ENCODE results near the gene LRRC70.

The LRRC70 gene

GRCh38 chr5:62575066-62575465 is 3.6 kb upstream of the LRRC70 start:
- DNase-seq: no peak

- no peak for DNase-seq
Observed at GRCh38 chr5:62575489-62575888, 3.1 kb upstream of the LRRC70 start.

GRCh38 chr5:62576570-62577170 is 1.9 kb upstream of the LRRC70 start:
- DNase-seq: no peak

GRCh38 chr5:62577488-62577887 is 1.1 kb upstream of the LRRC70 start:
- no peak for DNase-seq

GRCh38 chr5:62579761-62580160 is 1.1 kb downstream of the LRRC70 start:
- no peak for DNase-seq

- DNase-seq: no peak
Observed at GRCh38 chr5:62581836-62582597, 3.4 kb downstream of the LRRC70 start.

- DNase-seq: no peak
Observed at GRCh38 chr5:62584391-62584790, 5.8 kb downstream of the LRRC70 start.

- no peak for DNase-seq
Observed at GRCh38 chr5:62585306-62585705, 6.7 kb downstream of the LRRC70 start.

GRCh38 chr5:62585751-62586150 is 7.1 kb downstream of the LRRC70 start:
- no peak for DNase-seq

- DNase-seq: no peak
Observed at GRCh38 chr5:62587737-62588136, 9.1 kb downstream of the LRRC70 start.

GRCh38 chr5:62588668-62589067 is 10.0 kb downstream of the LRRC70 start:
- no peak for DNase-seq

GRCh38 chr5:62589504-62589903 is 10.9 kb downstream of the LRRC70 start:
- DNase-seq: no peak

GRCh38 chr5:62590387-62590786 is 11.8 kb downstream of the LRRC70 start:
- DNase-seq: no peak

GRCh38 chr5:62592558-62592957 is 13.9 kb downstream of the LRRC70 start:
- DNase-seq: no peak

GRCh38 chr5:62593331-62593730 is 14.7 kb downstream of the LRRC70 start:
- DNase-seq: no peak

GRCh38 chr5:62594364-62594984 is 15.9 kb downstream of the LRRC70 start:
- DNase-seq: no peak

GRCh38 chr5:62596096-62596495 is 17.5 kb downstream of the LRRC70 start:
- no peak for DNase-seq

- DNase-seq: no peak
Observed at GRCh38 chr5:62596691-62597090, 18.1 kb downstream of the LRRC70 start.

- DNase-seq: no peak
Observed at GRCh38 chr5:62597314-62597713, 18.7 kb downstream of the LRRC70 start.

- DNase-seq: no peak
Observed at GRCh38 chr5:62600560-62601252, 22.1 kb downstream of the LRRC70 start.

- no peak for DNase-seq
Observed at GRCh38 chr5:62603934-62604333, 25.3 kb downstream of the LRRC70 start.

- no peak for DNase-seq
Observed at GRCh38 chr5:62605638-62606037, 27.0 kb downstream of the LRRC70 start.

GRCh38 chr5:62606878-62607277 is 28.3 kb downstream of the LRRC70 start:
- no peak for DNase-seq

GRCh38 chr5:62607615-62608014 is 29.0 kb downstream of the LRRC70 start:
- no peak for DNase-seq
